Caco-2 (cell line): ENCODE measurements around the gene WDR73. TPM values are rescaled to one million over a fixed set of nuclear protein-coding genes. Genes with fewer than 3 reads are reported as not detected.

Experiments
- BruUV-seq: library from RNA; stranded (reverse); fragments of 400-500 nt; replicated peaks from 2 replicates; lab custom pipeline; 2021; lab: Mats Ljungman, UMichigan
- CTCF ChIA-PET: fragments of 300-600 bp; sonication (Branson Sonifier 250); formaldehyde crosslinking; loops from one replicate; lab custom pipeline; 2022; ENCODE audit warnings: antibody characterized with exemption; lab: Charles Lee
- POLR2A ChIA-PET: fragments of 300-600 bp; sonication (Branson Sonifier 250); formaldehyde crosslinking; loops from one replicate; lab custom pipeline; 2022; ENCODE audit warnings: antibody characterized with exemption; lab: Charles Lee
- DNase-seq, 2 experiments: peaks; one replicate each; pipeline versions ENCODE4 v3.0.0 to v3.0.0-alpha.2; 2020 to 2022
- H3K27me3 ChIP-seq: replicated peaks from 2 replicates; pipeline ENCODE4 v1.6.0; 2011; ENCODE audit warnings: low read length; ENCODE audit not compliant: control insufficient read depth, insufficient read depth
- H3K36me3 ChIP-seq: 2 replicates; pipeline ENCODE4 v1.5.1; 2011; ENCODE audit warnings: low read length; ENCODE audit not compliant: control insufficient read depth, insufficient read depth
- H3K4me1 ChIP-seq: fragments of 250-450 bp; sonication (Bioruptor Pico); 2 replicates; pipeline ENCODE4 v1.5.1; 2020; ENCODE audit warnings: mild to moderate bottlenecking
- H3K4me3 ChIP-seq: 2 replicates; pipeline ENCODE4 v1.5.1; 2011; ENCODE audit warnings: low read depth, mild to moderate bottlenecking, control low read depth, low read length
- H3K9me3 ChIP-seq: fragments of 250-450 bp; sonication (Bioruptor Pico); 2 replicates; pipeline ENCODE4 v1.5.1; 2020; ENCODE audit warnings: mild to moderate bottlenecking, moderate library complexity
- H3K27ac Mint-ChIP-seq: one replicate; pipeline ENCODE4 v1.8.0; 2022; ENCODE audit warnings: mixed read lengths; ENCODE audit not compliant: unreplicated experiment
- H3K27me3 Mint-ChIP-seq: one replicate; pipeline ENCODE4 v1.8.0; 2022; ENCODE audit warnings: mixed read lengths; ENCODE audit not compliant: insufficient read depth, unreplicated experiment
- H3K36me3 Mint-ChIP-seq: one replicate; pipeline ENCODE4 v1.8.0; 2022; ENCODE audit warnings: mild to moderate bottlenecking, mixed read lengths; ENCODE audit not compliant: insufficient read depth, unreplicated experiment
- H3K4me1 Mint-ChIP-seq: one replicate; pipeline ENCODE4 v1.8.0; 2022; ENCODE audit warnings: low read depth, mixed read lengths; ENCODE audit not compliant: unreplicated experiment
- H3K4me3 Mint-ChIP-seq: one replicate; pipeline ENCODE4 v1.8.0; 2022; ENCODE audit warnings: mild to moderate bottlenecking, moderate library complexity, mixed read lengths; ENCODE audit not compliant: unreplicated experiment
- H3K9me3 Mint-ChIP-seq: one replicate; pipeline ENCODE4 v1.8.0; 2022; ENCODE audit warnings: mixed read lengths; ENCODE audit not compliant: unreplicated experiment
- CTCF ChIP-seq, 2 experiments: fragments of 200-600 bp in 1 of 2; IDR thresholded peaks; 1 replicate in 1 of 2; 2 replicates in 1 of 2; pipeline versions ENCODE4 v1.5.1 to v1.8.0; 2011 to 2022; ENCODE audit warnings: antibody characterized with exemption in 1 of 2, control low read depth in 1 of 2, inconsistent platforms in 1 of 2, low read depth in 1 of 2, low read length in 1 of 2, mild to moderate bottlenecking in 1 of 2, moderate library complexity in 1 of 2; ENCODE audit not compliant: insufficient read depth in 1 of 2, severe bottlenecking in 1 of 2, unreplicated experiment in 1 of 2
- intact Hi-C: fragments of 100-400 bp; cut with micrococcal nuclease; formaldehyde crosslinking; loops from one replicate; pipeline ENCODE4 v1.10.0; 2022; ENCODE audit not compliant: unreplicated experiment
- total RNA-seq: library from RNA; stranded (reverse); gene quantifications from 2 replicates; pipeline ENCODE4 v1.2.3, GENCODE V29; 2022

WDR73 gene
- total RNA-seq, 1 experiment from 2014 or later: 32.7 TPM

- no peak for TF ChIP-seq CTCF (IDR thresholded peaks at IDR 0.05; ENCODE audit: insufficient read depth in 1 of 2, low read depth in 1 of 2, low read length in 1 of 2, severe bottlenecking in 1 of 2, unreplicated experiment in 1 of 2)
- H3K27me3 ChIP-seq: no peaks in the 10 kb centered on the region
- H3K9me3 Mint-ChIP-seq: no peaks in the 10 kb centered on the region
- H3K9me3 ChIP-seq: no peaks in the 10 kb centered on the region
- no peaks in the 10 kb centered on the region for H3K4me1 ChIP-seq
- no peak overlapping the region for H3K27ac Mint-ChIP-seq
- ChIA-PET POLR2A (interaction anchor here (0.6 kb wide), 1 partner anchor 10 kb away, joined by 3 read pairs; no protein-coding TSS in a partner anchor), CTCF (no interaction called here)
- no peaks in the 10 kb centered on the region for H3K27me3 Mint-ChIP-seq
- no peaks in the 10 kb centered on the region; the same call in 1 of the 2 replicates for H3K36me3 ChIP-seq
- no peak overlapping the region for H3K4me3 ChIP-seq
- no peak for DNase-seq
- peaks cover 6% of the 10 kb centered on the region for H3K4me1 Mint-ChIP-seq
- TSS peak; percentile 87 for BruUV-seq
- peaks cover 62% of the 10 kb centered on the region for H3K36me3 Mint-ChIP-seq
- intact Hi-C loops: no loop called here
- H3K4me3 Mint-ChIP-seq: no peak overlapping the region
These were observed 15.6 kb upstream of the WDR73 start for GRCh38 chr15:84669726-84670125.

- H3K4me1 ChIP-seq: no peaks in the 10 kb centered on the region
- H3K4me3 Mint-ChIP-seq: no peak overlapping the region
- H3K27ac Mint-ChIP-seq: no peak overlapping the region
- no TSS peak for BruUV-seq
- H3K9me3 Mint-ChIP-seq: no peaks in the 10 kb centered on the region
- H3K36me3 Mint-ChIP-seq: peaks cover 63% of the 10 kb centered on the region
- no peaks in the 10 kb centered on the region for H3K27me3 Mint-ChIP-seq
- H3K4me1 Mint-ChIP-seq: peaks cover 4% of the 10 kb centered on the region
- H3K4me3 ChIP-seq: no peak overlapping the region
- ChIA-PET POLR2A (no interaction called here), CTCF (no interaction called here)
- H3K9me3 ChIP-seq: no peaks in the 10 kb centered on the region
- no peak for TF ChIP-seq CTCF (IDR thresholded peaks at IDR 0.05; ENCODE audit: insufficient read depth in 1 of 2, low read depth in 1 of 2, low read length in 1 of 2, severe bottlenecking in 1 of 2, unreplicated experiment in 1 of 2)
- no peaks in the 10 kb centered on the region; the same call in 1 of the 2 replicates for H3K36me3 ChIP-seq
- H3K27me3 ChIP-seq: no peaks in the 10 kb centered on the region
- no peak for DNase-seq
- intact Hi-C loops: no loop called here
These were observed 14.3 kb upstream of the WDR73 start for GRCh38 chr15:84668221-84668982.

GRCh38 chr15:84666373-84666772, 12.3 kb upstream of the WDR73 start:
- Mint-ChIP-seq H3K4me1 (no peaks in the 10 kb centered on the region), H3K36me3 (peaks cover 63% of the 10 kb centered on the region), H3K27me3 (no peaks in the 10 kb centered on the region), H3K4me3 (no peak overlapping the region), H3K9me3 (no peaks in the 10 kb centered on the region), H3K27ac (no peak overlapping the region)
- POLR2A ChIA-PET: no interaction called here
- no peaks in the 10 kb centered on the region; the same call in 1 of the 2 replicates for H3K36me3 ChIP-seq
- H3K4me1 ChIP-seq: no peaks in the 10 kb centered on the region
- no peak for TF ChIP-seq CTCF (IDR thresholded peaks at IDR 0.05; ENCODE audit: insufficient read depth in 1 of 2, low read depth in 1 of 2, low read length in 1 of 2, severe bottlenecking in 1 of 2, unreplicated experiment in 1 of 2)
- BruUV-seq: no TSS peak
- H3K9me3 ChIP-seq: no peaks in the 10 kb centered on the region
- DNase-seq: no peak
- intact Hi-C loops: no loop called here
- H3K4me3 ChIP-seq: no peak overlapping the region
- CTCF ChIA-PET: no interaction called here
- no peaks in the 10 kb centered on the region for H3K27me3 ChIP-seq
